Hepatocyte (in vitro differentiated cells): ENCODE data around the gene MBOAT7. TPM values are rescaled to one million over a fixed set of nuclear protein-coding genes. Genes with fewer than 3 reads are reported as not detected.

Experiments
- DNase-seq: peaks from one replicate; pipeline ENCODE4 v3.0.0-alpha.2; 2016; ENCODE audit warnings: low spot score
- H2AFZ ChIP-seq: fragments of 200-600 bp; sonication (generic); 2 replicates; pipeline ENCODE4 v1.6.0; 2016; ENCODE audit warnings: antibody characterized with exemption, mild to moderate bottlenecking
- H3K27ac ChIP-seq: fragments of 200-600 bp; sonication (generic); 2 replicates; pipeline ENCODE4 v1.5.1; 2016; ENCODE audit warnings: mild to moderate bottlenecking
- H3K27me3 ChIP-seq: fragments of 200-600 bp; sonication (generic); 2 replicates; pipeline ENCODE4 v1.6.1; 2016
- H3K36me3 ChIP-seq: fragments of 200-600 bp; sonication (generic); replicated peaks from 2 replicates; pipeline ENCODE4 v1.5.1; 2016; ENCODE audit warnings: low read depth; ENCODE audit not compliant: insufficient read depth
- H3K4me1 ChIP-seq: fragments of 200-600 bp; sonication (generic); 2 replicates; pipeline ENCODE4 v1.5.1; 2016; ENCODE audit warnings: mild to moderate bottlenecking, moderate library complexity; ENCODE audit not compliant: insufficient read depth
- H3K4me2 ChIP-seq: fragments of 200-600 bp; sonication (generic); 2 replicates; pipeline ENCODE4 v1.6.0; 2016
- H3K4me3 ChIP-seq: fragments of 200-600 bp; sonication (generic); 2 replicates; pipeline ENCODE4 v1.5.1; 2016; ENCODE audit warnings: mild to moderate bottlenecking
- H3K79me2 ChIP-seq: fragments of 200-600 bp; sonication (generic); 2 replicates; pipeline ENCODE4 v1.6.0; 2017; ENCODE audit warnings: mild to moderate bottlenecking
- H3K9me2 ChIP-seq: fragments of 200-600 bp; sonication (generic); replicated peaks from 2 replicates; pipeline ENCODE4 v1.6.0; 2017; ENCODE audit warnings: mild to moderate bottlenecking; ENCODE audit not compliant: insufficient read depth
- H3K9me3 ChIP-seq: fragments of 200-600 bp; sonication (generic); 2 replicates; pipeline ENCODE4 v1.5.1; 2016; ENCODE audit warnings: low read depth, mild to moderate bottlenecking
- H4K20me1 ChIP-seq: fragments of 200-600 bp; sonication (generic); 2 replicates; pipeline ENCODE4 v1.6.0; 2016; ENCODE audit warnings: mild to moderate bottlenecking; ENCODE audit not compliant: insufficient read depth, poor library complexity, severe bottlenecking
- CTCF ChIP-seq: fragments of 200-600 bp; sonication (generic); IDR thresholded peaks from 2 replicates; pipeline ENCODE4 v1.5.1; 2016; ENCODE audit warnings: antibody characterized with exemption, mild to moderate bottlenecking; ENCODE audit not compliant: poor library complexity
- EZH2 ChIP-seq: fragments of 200-600 bp; sonication (generic); IDR thresholded peaks from 2 replicates; pipeline ENCODE4 v1.6.1; 2016; ENCODE audit warnings: antibody characterized with exemption, mild to moderate bottlenecking, borderline replicate concordance
- EZH2phosphoT487 ChIP-seq: fragments of 200-600 bp; sonication (generic); IDR thresholded peaks from one replicate; pipeline ENCODE4 v1.6.1; 2018; ENCODE audit warnings: antibody characterized with exemption, mild to moderate bottlenecking, low read depth, moderate library complexity; ENCODE audit not compliant: unreplicated experiment, severe bottlenecking
- WGBS: methylation state at CpG from one replicate; pipeline ENCODE4 v1.1.6; 2016; ENCODE audit warnings: low lambda C conversion rate; ENCODE audit errors: missing lambda C conversion rate; 5-methylcytosine and 5-hydroxymethylcytosine counted together
- polyA plus RNA-seq: library from polyadenylated mRNA; unstranded; fragments of >200 nt; fragmentation: Nextera tagmentation; extraction: Ambion mirVana; gene quantifications from 2 replicates; pipeline ENCODE4 v1.2.1, GENCODE V29; 2016
- total RNA-seq: library from RNA; depleted of rRNA; stranded (reverse); fragments of >200 nt; gene quantifications from 2 replicates; pipeline ENCODE4 v1.2.3, GENCODE V29; 2014

The MBOAT7 gene
- total and polyA plus RNA-seq, 2 experiments from 2014 or later, result 93.5 to 179 TPM

- H3K79me2 ChIP-seq, result no peaks in the 10 kb centered on the region
- no peak for DNase-seq
- H3K27me3 ChIP-seq, result no peaks in the 10 kb centered on the region
- H3K9me2 ChIP-seq, result no peaks in the 10 kb centered on the region
- no peaks in the 10 kb centered on the region for H3K4me1 ChIP-seq
- no peaks in the 10 kb centered on the region for H4K20me1 ChIP-seq
- no peak overlapping the region for H3K4me3 ChIP-seq
- 90% methylated on average over 28 of the region's 44 CpGs for WGBS
- H2AFZ ChIP-seq, result no peak overlapping the region
- H3K27ac ChIP-seq, result no peak overlapping the region
- no peaks in the 10 kb centered on the region for H3K36me3 ChIP-seq
- no peaks in the 10 kb centered on the region for H3K9me3 ChIP-seq
- H3K4me2 ChIP-seq, result no peak overlapping the region
- TF ChIP-seq CTCF (no peak), EZH2phosphoT487 (no peak), EZH2 (no peak)
These were observed 61.5 kb downstream of the MBOAT7 start for GRCh38 chr19:54127688-54128440.

- Histone ChIP-seq H3K27ac (no peak overlapping the region), H4K20me1 (no peaks in the 10 kb centered on the region), H3K9me2 (no peaks in the 10 kb centered on the region), H3K36me3 (no peaks in the 10 kb centered on the region), H3K79me2 (no peaks in the 10 kb centered on the region), H3K9me3 (no peaks in the 10 kb centered on the region), H3K27me3 (no peaks in the 10 kb centered on the region), H3K4me2 (no peak overlapping the region), H3K4me1 (no peaks in the 10 kb centered on the region), H3K4me3 (no peak overlapping the region), H2AFZ (no peak overlapping the region)
- 98% methylated on average over 9 of the region's 9 CpGs for WGBS
- no peak for TF ChIP-seq EZH2
- no peak for TF ChIP-seq EZH2phosphoT487
- TF ChIP-seq CTCF, result no peak
- DNase-seq, result no peak
These were observed 63.7 kb downstream of the MBOAT7 start for GRCh38 chr19:54125713-54126112.

GRCh38 chr19:54124393-54124792 is 65.0 kb downstream of the MBOAT7 start:
- Histone ChIP-seq H3K4me3 (no peak overlapping the region), H3K9me3 (no peaks in the 10 kb centered on the region), H4K20me1 (no peaks in the 10 kb centered on the region), H3K27ac (no peak overlapping the region), H3K36me3 (no peaks in the 10 kb centered on the region), H3K4me2 (no peak overlapping the region), H3K27me3 (no peaks in the 10 kb centered on the region), H2AFZ (no peak overlapping the region), H3K9me2 (no peaks in the 10 kb centered on the region), H3K4me1 (no peaks in the 10 kb centered on the region), H3K79me2 (no peaks in the 10 kb centered on the region)
- TF ChIP-seq EZH2phosphoT487, result no peak
- no peak for TF ChIP-seq EZH2
- no peak for TF ChIP-seq CTCF
- whole genome bisulfite sequencing, result 94% methylated on average over 16 of the region's 19 CpGs
- DNase-seq, result no peak

- no peaks in the 10 kb centered on the region for H3K9me2 ChIP-seq
- H3K9me3 ChIP-seq, result no peaks in the 10 kb centered on the region
- H3K79me2 ChIP-seq, result no peaks in the 10 kb centered on the region
- no peak overlapping the region for H3K4me3 ChIP-seq
- 98% methylated on average over 17 of the region's 17 CpGs for WGBS
- no peaks in the 10 kb centered on the region for H3K4me1 ChIP-seq
- DNase-seq, result no peak
- no peaks in the 10 kb centered on the region for H3K27me3 ChIP-seq
- H3K27ac ChIP-seq, result no peak overlapping the region
- H2AFZ ChIP-seq, result no peak overlapping the region
- TF ChIP-seq CTCF (no peak), EZH2 (no peak), EZH2phosphoT487 (no peak)
- H3K36me3 ChIP-seq, result no peaks in the 10 kb centered on the region
- H3K4me2 ChIP-seq, result no peak overlapping the region
- H4K20me1 ChIP-seq, result no peaks in the 10 kb centered on the region
These were observed 65.7 kb downstream of the MBOAT7 start for GRCh38 chr19:54123682-54124081.
